Measurements from ENCODE around the gene DVL3. TPM values are rescaled to one million over a fixed set of nuclear protein-coding genes. Genes with fewer than 3 reads are reported as not detected.

DVL3 gene
- total and polyA plus RNA-seq, 10 of the 15 experiments (the other 5 are each of a cell fraction or from before 2014, with no cell fraction given): 2.2 to 39.7 (median 14.5) TPM

DNA sequence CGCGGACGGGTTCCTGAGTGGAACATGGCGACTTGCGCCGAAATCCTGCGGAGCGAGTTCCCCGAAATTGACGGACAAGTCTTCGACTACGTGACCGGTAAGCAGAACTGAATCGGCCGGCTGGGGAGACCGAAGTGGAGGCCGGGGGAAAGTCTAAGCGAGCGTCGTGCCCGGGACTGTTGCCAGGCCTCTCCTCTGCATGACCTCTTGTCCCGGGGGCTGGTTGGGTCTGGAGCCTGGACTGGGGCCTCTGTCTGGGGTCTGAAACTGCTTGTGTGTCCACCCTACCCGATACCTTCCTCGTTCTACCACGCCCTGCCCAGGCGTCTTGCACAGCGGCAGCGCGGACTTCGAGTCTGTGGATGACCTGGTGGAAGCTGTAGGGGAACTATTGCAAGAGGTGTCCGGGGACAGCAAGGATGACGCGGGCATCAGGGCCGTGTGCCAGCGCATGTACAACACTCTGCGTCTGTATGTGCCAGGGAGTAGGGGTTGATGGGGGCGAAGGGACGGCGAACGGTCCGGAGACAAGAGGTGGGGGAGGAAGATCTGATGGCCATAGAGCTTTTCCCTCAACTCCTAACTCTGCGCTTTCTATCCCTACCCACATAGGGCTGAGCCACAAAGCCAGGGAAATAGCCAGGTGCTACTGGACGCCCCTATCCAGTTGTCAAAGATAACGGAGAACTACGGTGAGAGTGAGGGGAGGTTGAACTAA lies 31.2 kb downstream of the DVL3 start, which contains the start of gene ABCF3 (continued):
- TF ChIP-seq NKRF (conservative IDR thresholded peaks at IDR 0.05): peak; percentile 78
- no peak for TF ChIP-seq MTA3 (IDR thresholded peaks at IDR 0.05; ENCODE audit: borderline replicate concordance, low read length)
- no peak for TF ChIP-seq CEBPB (IDR thresholded peaks at IDR 0.05; ENCODE audit: borderline replicate concordance in 1 of 2, low read depth in 2 of 2, low read length in 2 of 2)
- TF ChIP-seq TARDBP (IDR thresholded peaks at IDR 0.05; ENCODE audit: borderline replicate concordance): no peak
- TF ChIP-seq SUPT20H (IDR thresholded peaks at IDR 0.05; ENCODE audit: borderline replicate concordance, control insufficient read depth, low read depth, low read length): no peak
- TF ChIP-seq HDGF (IDR thresholded peaks at IDR 0.05): no peak
- no peak for TF ChIP-seq HDAC6 (IDR thresholded peaks at IDR 0.05; ENCODE audit: unreplicated experiment)
- no peak for TF ChIP-seq IKZF1 (conservative IDR thresholded peaks at IDR 0.05)
- TF ChIP-seq MEF2A (IDR thresholded peaks at IDR 0.05; ENCODE audit: insufficient read depth, low read depth, low read length): 0 out of 2 replicates have a peak, but pooled peaks have one; percentile 10
- no peak for TF ChIP-seq EED (IDR thresholded peaks at IDR 0.05; ENCODE audit: low read depth)
- no peak for TF ChIP-seq ATF2 (IDR thresholded peaks at IDR 0.05; ENCODE audit: low read length)
- no peak for TF ChIP-seq SRF (IDR thresholded peaks at IDR 0.05; ENCODE audit: low read depth in 2 of 2, low read length in 2 of 2)
- no peak for TF ChIP-seq RAD21 (IDR thresholded peaks at IDR 0.05; ENCODE audit: insufficient read depth, low read depth, low read length)
- peak; percentile 18; the same call in 1 of the 2 replicates for TF ChIP-seq GATAD2B (conservative IDR thresholded peaks at IDR 0.05; ENCODE audit: low read depth)
- TF ChIP-seq USF2 (IDR thresholded peaks at IDR 0.05; ENCODE audit: borderline replicate concordance, low read depth, low read length): no peak
- TF ChIP-seq, protein P1, sequence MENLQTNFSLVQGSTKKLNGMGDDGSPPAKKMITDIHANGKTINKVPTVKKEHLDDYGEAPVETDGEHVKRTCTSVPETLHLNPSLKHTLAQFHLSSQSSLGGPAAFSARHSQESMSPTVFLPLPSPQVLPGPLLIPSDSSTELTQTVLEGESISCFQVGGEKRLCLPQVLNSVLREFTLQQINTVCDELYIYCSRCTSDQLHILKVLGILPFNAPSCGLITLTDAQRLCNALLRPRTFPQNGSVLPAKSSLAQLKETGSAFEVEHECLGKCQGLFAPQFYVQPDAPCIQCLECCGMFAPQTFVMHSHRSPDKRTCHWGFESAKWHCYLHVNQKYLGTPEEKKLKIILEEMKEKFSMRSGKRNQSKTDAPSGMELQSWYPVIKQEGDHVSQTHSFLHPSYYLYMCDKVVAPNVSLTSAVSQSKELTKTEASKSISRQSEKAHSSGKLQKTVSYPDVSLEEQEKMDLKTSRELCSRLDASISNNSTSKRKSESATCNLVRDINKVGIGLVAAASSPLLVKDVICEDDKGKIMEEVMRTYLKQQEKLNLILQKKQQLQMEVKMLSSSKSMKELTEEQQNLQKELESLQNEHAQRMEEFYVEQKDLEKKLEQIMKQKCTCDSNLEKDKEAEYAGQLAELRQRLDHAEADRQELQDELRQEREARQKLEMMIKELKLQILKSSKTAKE (IDR thresholded peaks at IDR 0.05; ENCODE audit: low read depth, poor library complexity, severe bottlenecking): no peak
- TF ChIP-seq TAF1 (IDR thresholded peaks at IDR 0.05; ENCODE audit: borderline replicate concordance, low read depth, low read length): peak; percentile 80
- no peak for TF ChIP-seq FOXK2 (IDR thresholded peaks at IDR 0.05)
- no peak for TF ChIP-seq SUZ12 (IDR thresholded peaks at IDR 0.05; ENCODE audit: unreplicated experiment)
- no peak for TF ChIP-seq ESRRA (IDR thresholded peaks at IDR 0.05; ENCODE audit: low read length)
- no peak for TF ChIP-seq MEF2B (IDR thresholded peaks at IDR 0.05; ENCODE audit: partially characterized antibody, poor library complexity, severe bottlenecking)
- TF ChIP-seq NFXL1 (IDR thresholded peaks at IDR 0.05; ENCODE audit: borderline replicate concordance): no peak
